GM12878 (cell line): ENCODE measurements around the gene CFAP74. TPM values are rescaled to one million over a fixed set of nuclear protein-coding genes. Genes with fewer than 3 reads are reported as not detected.
A peak's percentile ranks its signal among the peaks of the same experiment; 100 is the strongest.

ENCODE experiments used
- ATAC-seq: fragments of 200-7000 bp; cut with Tn5 transposase; 3 replicates; pipeline ENCODE4 v1.9.1; 2020; ENCODE audit warnings: mild to moderate bottlenecking, moderate library complexity
- BruUV-seq: library from RNA; stranded (reverse); fragments of 400-500 nt; replicated peaks from 2 replicates; lab custom pipeline; 2021; lab: Mats Ljungman, UMichigan
- CTCF ChIA-PET: fragments of 300-600 bp; sonication (Branson Sonifier 250); formaldehyde crosslinking; extraction: SDS; loops from one replicate; lab custom pipeline; 2021; ENCODE audit warnings: inconsistent platforms; lab: Yijun Ruan, JAX
- POLR2A ChIA-PET: fragments of 350-600 bp; formaldehyde crosslinking; extraction: SDS; loops from one replicate; lab custom pipeline; 2021; ENCODE audit warnings: inconsistent platforms; lab: Charles Lee
- RAD21 ChIA-PET: fragments of 300-600 bp; sonication (Branson Sonifier 250); formaldehyde crosslinking; loops from one replicate; lab custom pipeline; 2023; ENCODE audit warnings: antibody characterized with exemption; ENCODE audit not compliant: unreplicated experiment; lab: Charles Lee
- SMC1A ChIA-PET: fragments of 300-600 bp; sonication (Branson Sonifier 250); formaldehyde crosslinking; loops from one replicate; lab custom pipeline; 2023; ENCODE audit not compliant: unreplicated experiment, uncharacterized antibody; lab: Charles Lee
- DNase-seq: peaks from one replicate; pipeline ENCODE4 v3.0.0-alpha.2; 2011; ENCODE audit warnings: low read depth, low spot score
- FAIRE-seq: peaks from 3 replicates; lab custom pipeline; 2011; peaks lifted over from hg19 to GRCh38; lab: Jason Lieb, UNC
- H2AFZ ChIP-seq: 2 replicates; pipeline ENCODE4 v1.6.0; 2011; ENCODE audit warnings: low read depth, low read length, control low read depth; ENCODE audit not compliant: control insufficient read depth
- H3K27ac ChIP-seq: 2 replicates; pipeline ENCODE4 v1.5.1; 2011; ENCODE audit warnings: control low read depth; ENCODE audit not compliant: control insufficient read depth, insufficient read depth
- H3K27me3 ChIP-seq, 2 experiments: replicated peaks in 1 of 2; 2 replicates each; pipeline versions ENCODE4 v1.6.0 to v1.6.1; 2011; ENCODE audit warnings: low read length in 1 of 2; ENCODE audit not compliant: control insufficient read depth in 2 of 2, insufficient read depth in 2 of 2
- H3K36me3 ChIP-seq, 2 experiments: 2 replicates each; pipeline ENCODE4 v1.5.1; 2011; ENCODE audit warnings: low read length in 1 of 2; ENCODE audit not compliant: control insufficient read depth in 2 of 2, insufficient read depth in 2 of 2
- H3K4me1 ChIP-seq: 2 replicates; pipeline ENCODE4 v1.6.1; 2011; ENCODE audit warnings: mild to moderate bottlenecking, low read length, moderate library complexity, mixed read lengths; ENCODE audit not compliant: control insufficient read depth, insufficient read depth
- H3K4me2 ChIP-seq: 2 replicates; pipeline ENCODE4 v1.6.0; 2011; ENCODE audit warnings: control low read depth; ENCODE audit not compliant: control insufficient read depth, insufficient read depth
- H3K4me3 ChIP-seq: fragments of 200-600 bp; sonication (generic); 2 replicates; pipeline ENCODE4 v1.5.1; 2016
- H3K79me2 ChIP-seq: 2 replicates; pipeline ENCODE4 v1.6.0; 2011; ENCODE audit warnings: low read length; ENCODE audit not compliant: control insufficient read depth, insufficient read depth
- H3K9ac ChIP-seq: 2 replicates; pipeline ENCODE4 v1.8.0; 2011; ENCODE audit warnings: low read length, control low read depth, mixed read lengths; ENCODE audit not compliant: control insufficient read depth, insufficient read depth
- H3K9me3 ChIP-seq: replicated peaks from 3 replicates; pipeline ENCODE4 v1.5.1; 2011; ENCODE audit warnings: mild to moderate bottlenecking, low read length; ENCODE audit not compliant: control insufficient read depth, insufficient read depth
- H4K20me1 ChIP-seq: 2 replicates; pipeline ENCODE4 v1.6.0; 2011; ENCODE audit not compliant: control insufficient read depth, insufficient read depth
- ATF7 ChIP-seq: fragments of 450-650 bp; IDR thresholded peaks from 2 replicates; pipeline ENCODE4 v1.6.1; 2016; ENCODE audit warnings: low read depth, mild to moderate bottlenecking
- CBX5 ChIP-seq: sonication (generic); IDR thresholded peaks from 2 replicates; pipeline ENCODE4 v1.6.1; 2016; ENCODE audit warnings: low read depth, moderate library complexity, mild to moderate bottlenecking, inconsistent platforms
- CHD2 ChIP-seq: IDR thresholded peaks from 2 replicates; pipeline ENCODE4 v1.6.1; 2011; ENCODE audit warnings: low read depth, low read length, improper control_type of control experiment, borderline replicate concordance
- NFXL1 ChIP-seq: fragments of 450-650 bp; IDR thresholded peaks from 2 replicates; pipeline ENCODE4 v1.6.1; 2017; ENCODE audit warnings: antibody characterized with exemption, mild to moderate bottlenecking, borderline replicate concordance
- NFYA ChIP-seq: IDR thresholded peaks from 2 replicates; pipeline ENCODE4 v1.6.1; 2011; ENCODE audit warnings: low read depth, mild to moderate bottlenecking, low read length, improper control_type of control experiment, borderline replicate concordance
- NFYB ChIP-seq: IDR thresholded peaks from 2 replicates; pipeline ENCODE4 v1.6.1; 2011; ENCODE audit warnings: low read depth, mild to moderate bottlenecking, low read length, improper control_type of control experiment, moderate library complexity; ENCODE audit not compliant: insufficient read depth
- NR2C2 ChIP-seq: IDR thresholded peaks from 2 replicates; pipeline ENCODE4 v1.6.1; 2011; ENCODE audit warnings: borderline replicate concordance, low read depth; ENCODE audit not compliant: control insufficient read depth, insufficient read length
- PML ChIP-seq: IDR thresholded peaks from 2 replicates; pipeline ENCODE4 v1.6.1; 2012; ENCODE audit warnings: low read length, inconsistent platforms
- RAD21 ChIP-seq: IDR thresholded peaks from 2 replicates; pipeline ENCODE4 v1.6.1; 2011; ENCODE audit warnings: mild to moderate bottlenecking, low read depth, low read length, moderate library complexity; ENCODE audit not compliant: insufficient read depth
- RFX5 ChIP-seq: IDR thresholded peaks from 2 replicates; pipeline ENCODE4 v1.6.1; 2011; ENCODE audit warnings: low read depth, low read length, improper control_type of control experiment
- SIX5 ChIP-seq: IDR thresholded peaks from 2 replicates; pipeline ENCODE4 v1.6.1; 2011; ENCODE audit warnings: mild to moderate bottlenecking, low read depth, low read length, moderate library complexity; ENCODE audit not compliant: severe bottlenecking
- WGBS: methylation state at CpG from one replicate; pipeline ENCODE4 v1.1.6; 2016; ENCODE audit warnings: low lambda C conversion rate; ENCODE audit not compliant: insufficient replicate concordance, insufficient coverage; ENCODE audit errors: missing lambda C conversion rate; 5-methylcytosine and 5-hydroxymethylcytosine counted together
- in situ Hi-C: fragments of 300-500 bp; cut with MboI; formaldehyde crosslinking; loops from 9 replicates; pipeline ENCODE4 v1.14.3; 2018; ENCODE audit warnings: mixed read lengths
- intact Hi-C: fragments of 100-400 bp; cut with micrococcal nuclease; formaldehyde crosslinking; loops from one replicate; pipeline ENCODE4 v1.14.2; 2022; ENCODE audit not compliant: unreplicated experiment
- polyA plus RNA-seq, 11 experiments: library from polyadenylated mRNA; depleted of rRNA in 4 of 11; unstranded in 6 of 11; stranded (reverse) in 5 of 11; fragments of >200 nt; fragmentation: Nextera tagmentation in 4 of 11; fragmentation: Illumina TruSeq in 1 of 11; extraction: Ambion mirVana in 4 of 11; extraction: Trizol in 1 of 11; gene quantifications; 1 replicate in 1 of 11; 2 replicates in 10 of 11; pipeline versions ENCODE4 v1.2.1 to v1.2.3, GENCODE V29; 2011 to 2016; ENCODE audit warnings: inconsistent platforms in 2 of 11, missing spikeins in 2 of 11, low read depth in 1 of 11
- total RNA-seq, 4 experiments: library from RNA; depleted of rRNA in 3 of 4; stranded (reverse); fragments of >200 nt in 3 of 4; fragmentation: Illumina TruSeq in 1 of 4; extraction: Trizol in 1 of 4; gene quantifications; 2 replicates each; pipeline versions ENCODE4 v1.2.1 to v1.2.3, GENCODE V29; 2013 to 2021
- TF ChIP-seq, protein P1 (sequence below): fragments of 450-650 bp; formaldehyde crosslinking; IDR thresholded peaks from 2 replicates; pipeline ENCODE4 v1.5.0; 2022; ENCODE audit warnings: mild to moderate bottlenecking, missing genetic modification characterization
- TF ChIP-seq, protein P2 (sequence below): fragments of 450-650 bp; IDR thresholded peaks from 2 replicates; pipeline ENCODE4 v1.6.1; 2017; ENCODE audit warnings: mild to moderate bottlenecking, moderate library complexity

Gene CFAP74
- total and polyA plus RNA-seq, 10 of the 15 experiments (the other 5 are each of a cell fraction or from before 2014, with no cell fraction given): 0.01 TPM; not detected in 9

DNA sequence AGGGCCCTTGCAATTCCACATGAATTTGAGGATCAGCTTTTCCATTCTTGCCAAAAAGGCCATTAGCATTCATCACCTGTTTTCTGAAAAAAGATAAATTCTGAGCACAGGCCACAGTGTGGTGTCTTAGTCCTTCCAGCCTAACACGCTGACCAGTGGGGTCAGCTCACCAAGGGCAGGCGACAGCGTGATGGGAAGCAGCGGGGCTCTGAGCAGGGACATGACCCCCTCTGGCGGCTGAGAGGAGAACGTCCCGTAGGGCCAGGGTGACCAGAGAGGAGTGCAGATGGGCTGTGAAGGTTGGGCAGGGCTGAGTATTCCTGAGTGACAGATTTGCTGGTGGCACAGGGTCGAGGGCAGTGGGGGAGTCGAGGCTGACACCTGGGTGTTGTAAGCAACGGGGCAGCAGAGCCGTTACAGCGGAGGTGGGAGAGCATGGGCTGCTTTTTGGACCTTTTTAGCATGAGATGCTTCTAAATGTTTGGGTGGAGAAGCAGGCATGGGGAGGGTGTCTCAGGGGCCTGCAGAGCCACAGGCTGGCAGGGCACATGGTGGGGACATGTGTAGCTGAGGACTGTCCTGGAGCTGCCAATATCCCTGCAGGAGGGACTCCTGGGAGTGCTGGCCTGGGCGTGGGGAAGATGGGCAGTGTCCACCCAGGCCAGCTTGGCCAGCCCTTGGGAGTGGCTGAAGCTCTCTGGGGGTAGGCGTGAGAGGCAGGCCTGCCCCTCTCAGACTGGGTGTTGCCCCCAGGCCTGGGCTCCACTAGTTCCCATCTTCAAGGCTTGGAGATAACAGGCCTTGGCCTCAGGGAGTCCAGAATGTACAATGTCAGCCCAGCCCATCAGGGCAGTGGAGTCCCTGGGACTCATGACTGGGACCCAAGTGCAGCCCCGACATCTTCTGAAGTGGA, 97.1 kb downstream of the CFAP74 start:
- SMC1A ChIA-PET: interaction anchor here (0.8 to 3.8 kb wide), 18 partner anchors 9 to 292 kb away, joined by 3 to 15 read pairs (median 4); partner anchors contain the start of gene MIB2
- CTCF ChIA-PET: interaction anchor here (0.5 to 3.2 kb wide), 31 partner anchors 10 to 905 kb away, joined by 3 to 26 read pairs (median 6); no protein-coding TSS in a partner anchor
- no peak overlapping the region for H3K4me3 ChIP-seq
- H3K9me3 ChIP-seq: no peaks in the 10 kb centered on the region; the same call in 2 of the 3 replicates
- no peaks in the 10 kb centered on the region for H3K27me3 ChIP-seq
- no peak overlapping the region for H3K4me2 ChIP-seq
- RAD21 ChIA-PET: interaction anchor here (0.9 to 5.1 kb wide), 14 partner anchors 9 to 130 kb away, joined by 3 to 33 read pairs (median 4); no protein-coding TSS in a partner anchor
- H3K4me1 ChIP-seq: peaks cover 22% of the 10 kb centered on the region
- H2AFZ ChIP-seq: peak overlapping the region; percentile 12; the same call in 1 of the 2 replicates
- in situ Hi-C loops (loop anchor here (10.0 kb wide), 1 partner anchor 122 kb away; no protein-coding TSS in a partner anchor), intact Hi-C loops (loop anchor here (1.0 to 5.0 kb wide), 3 partner anchors 79 to 126 kb away; no protein-coding TSS in a partner anchor)
- no peaks in the 10 kb centered on the region for H4K20me1 ChIP-seq
- no peaks in the 10 kb centered on the region for H3K79me2 ChIP-seq
- H3K27ac ChIP-seq: no peak overlapping the region
- POLR2A ChIA-PET: interaction anchor here (0.5 to 1.7 kb wide), 4 partner anchors 123 to 395 kb away, joined by 3 to 7 read pairs (median 4); no protein-coding TSS in a partner anchor
- DNase-seq: no peak
- no TSS peak for BruUV-seq
- no peak overlapping the region for H3K9ac ChIP-seq
- H3K36me3 ChIP-seq: no peaks in the 10 kb centered on the region
- 16% methylated on average over 15 of the region's 15 CpGs for WGBS
- ATAC-seq: peak; percentile 74
- peak; percentile 98 for FAIRE-seq
- TF ChIP-seq CHD2 (no peak), RAD21 (peak; percentile 96), PML (no peak), RFX5 (no peak), SIX5 (no peak), NFXL1 (no peak), CBX5 (no peak), ATF7 (no peak), NFYA (no peak), NR2C2 (no peak), NFYB (no peak)
- TF ChIP-seq, protein P1, sequence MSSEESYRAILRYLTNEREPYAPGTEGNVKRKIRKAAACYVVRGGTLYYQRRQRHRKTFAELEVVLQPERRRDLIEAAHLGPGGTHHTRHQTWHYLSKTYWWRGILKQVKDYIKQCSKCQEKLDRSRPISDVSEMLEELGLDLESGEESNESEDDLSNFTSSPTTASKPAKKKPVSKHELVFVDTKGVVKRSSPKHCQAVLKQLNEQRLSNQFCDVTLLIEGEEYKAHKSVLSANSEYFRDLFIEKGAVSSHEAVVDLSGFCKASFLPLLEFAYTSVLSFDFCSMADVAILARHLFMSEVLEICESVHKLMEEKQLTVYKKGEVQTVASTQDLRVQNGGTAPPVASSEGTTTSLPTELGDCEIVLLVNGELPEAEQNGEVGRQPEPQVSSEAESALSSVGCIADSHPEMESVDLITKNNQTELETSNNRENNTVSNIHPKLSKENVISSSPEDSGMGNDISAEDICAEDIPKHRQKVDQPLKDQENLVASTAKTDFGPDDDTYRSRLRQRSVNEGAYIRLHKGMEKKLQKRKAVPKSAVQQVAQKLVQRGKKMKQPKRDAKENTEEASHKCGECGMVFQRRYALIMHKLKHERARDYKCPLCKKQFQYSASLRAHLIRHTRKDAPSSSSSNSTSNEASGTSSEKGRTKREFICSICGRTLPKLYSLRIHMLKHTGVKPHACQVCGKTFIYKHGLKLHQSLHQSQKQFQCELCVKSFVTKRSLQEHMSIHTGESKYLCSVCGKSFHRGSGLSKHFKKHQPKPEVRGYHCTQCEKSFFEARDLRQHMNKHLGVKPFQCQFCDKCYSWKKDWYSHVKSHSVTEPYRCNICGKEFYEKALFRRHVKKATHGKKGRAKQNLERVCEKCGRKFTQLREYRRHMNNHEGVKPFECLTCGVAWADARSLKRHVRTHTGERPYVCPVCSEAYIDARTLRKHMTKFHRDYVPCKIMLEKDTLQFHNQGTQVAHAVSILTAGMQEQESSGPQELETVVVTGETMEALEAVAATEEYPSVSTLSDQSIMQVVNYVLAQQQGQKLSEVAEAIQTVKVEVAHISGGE (CRISPR knock-in tag): no peak
- TF ChIP-seq, protein P2, sequence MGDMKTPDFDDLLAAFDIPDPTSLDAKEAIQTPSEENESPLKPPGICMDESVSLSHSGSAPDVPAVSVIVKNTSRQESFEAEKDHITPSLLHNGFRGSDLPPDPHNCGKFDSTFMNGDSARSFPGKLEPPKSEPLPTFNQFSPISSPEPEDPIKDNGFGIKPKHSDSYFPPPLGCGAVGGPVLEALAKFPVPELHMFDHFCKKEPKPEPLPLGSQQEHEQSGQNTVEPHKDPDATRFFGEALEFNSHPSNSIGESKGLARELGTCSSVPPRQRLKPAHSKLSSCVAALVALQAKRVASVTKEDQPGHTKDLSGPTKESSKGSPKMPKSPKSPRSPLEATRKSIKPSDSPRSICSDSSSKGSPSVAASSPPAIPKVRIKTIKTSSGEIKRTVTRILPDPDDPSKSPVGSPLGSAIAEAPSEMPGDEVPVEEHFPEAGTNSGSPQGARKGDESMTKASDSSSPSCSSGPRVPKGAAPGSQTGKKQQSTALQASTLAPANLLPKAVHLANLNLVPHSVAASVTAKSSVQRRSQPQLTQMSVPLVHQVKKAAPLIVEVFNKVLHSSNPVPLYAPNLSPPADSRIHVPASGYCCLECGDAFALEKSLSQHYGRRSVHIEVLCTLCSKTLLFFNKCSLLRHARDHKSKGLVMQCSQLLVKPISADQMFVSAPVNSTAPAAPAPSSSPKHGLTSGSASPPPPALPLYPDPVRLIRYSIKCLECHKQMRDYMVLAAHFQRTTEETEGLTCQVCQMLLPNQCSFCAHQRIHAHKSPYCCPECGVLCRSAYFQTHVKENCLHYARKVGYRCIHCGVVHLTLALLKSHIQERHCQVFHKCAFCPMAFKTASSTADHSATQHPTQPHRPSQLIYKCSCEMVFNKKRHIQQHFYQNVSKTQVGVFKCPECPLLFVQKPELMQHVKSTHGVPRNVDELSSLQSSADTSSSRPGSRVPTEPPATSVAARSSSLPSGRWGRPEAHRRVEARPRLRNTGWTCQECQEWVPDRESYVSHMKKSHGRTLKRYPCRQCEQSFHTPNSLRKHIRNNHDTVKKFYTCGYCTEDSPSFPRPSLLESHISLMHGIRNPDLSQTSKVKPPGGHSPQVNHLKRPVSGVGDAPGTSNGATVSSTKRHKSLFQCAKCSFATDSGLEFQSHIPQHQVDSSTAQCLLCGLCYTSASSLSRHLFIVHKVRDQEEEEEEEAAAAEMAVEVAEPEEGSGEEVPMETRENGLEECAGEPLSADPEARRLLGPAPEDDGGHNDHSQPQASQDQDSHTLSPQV: 0 out of 2 replicates have a peak, but pooled peaks have one; percentile 17
